Esophagus squamous epithelium (tissue), 4 donors: ENCODE data around the gene XPA.

Experiments
- CTCF ChIP-seq, 6 experiments: fragments of 450-650 bp in 4 of 6; fragments of 200-600 bp in 2 of 6; sonication (generic) in 2 of 6; IDR thresholded peaks; one replicate each; pipeline ENCODE4 v1.5.1; 2016 to 2019; ENCODE audit warnings: antibody characterized with exemption in 6 of 6, mild to moderate bottlenecking in 4 of 6, moderate library complexity in 4 of 6
- POLR2A ChIP-seq, 4 donors: fragments of 450-650 bp; IDR thresholded peaks; one replicate each; pipeline ENCODE4 v1.6.1; 2017; ENCODE audit warnings: antibody characterized with exemption in 4 of 4, mild to moderate bottlenecking in 4 of 4, moderate library complexity in 3 of 4

GRCh38 chr9:97636903-97637302, 60.2 kb downstream of the XPA start:
- TF ChIP-seq CTCF (IDR thresholded peaks at IDR 0.05), result no peak
- TF ChIP-seq POLR2A (IDR thresholded peaks at IDR 0.05), result no peak
